OCI-LY1 (cell line): ENCODE data around the gene PARD3.

ENCODE experiments used
- CTCF ChIP-seq: fragments of 200-600 bp; sonication (generic), shearing (Covaris generic); IDR thresholded peaks from 2 replicates; pipeline ENCODE4 v1.5.1; 2017; ENCODE audit warnings: mild to moderate bottlenecking, antibody characterized with exemption, low read length, moderate library complexity, mixed read lengths
- EZH2 ChIP-seq: fragments of 200-600 bp; sonication (generic), shearing (Covaris generic); IDR thresholded peaks from 2 replicates; pipeline ENCODE4 v1.8.0; 2017; ENCODE audit warnings: borderline replicate concordance, mixed run types, mild to moderate bottlenecking, antibody characterized with exemption, low read length, moderate library complexity, mixed read lengths

DNA sequence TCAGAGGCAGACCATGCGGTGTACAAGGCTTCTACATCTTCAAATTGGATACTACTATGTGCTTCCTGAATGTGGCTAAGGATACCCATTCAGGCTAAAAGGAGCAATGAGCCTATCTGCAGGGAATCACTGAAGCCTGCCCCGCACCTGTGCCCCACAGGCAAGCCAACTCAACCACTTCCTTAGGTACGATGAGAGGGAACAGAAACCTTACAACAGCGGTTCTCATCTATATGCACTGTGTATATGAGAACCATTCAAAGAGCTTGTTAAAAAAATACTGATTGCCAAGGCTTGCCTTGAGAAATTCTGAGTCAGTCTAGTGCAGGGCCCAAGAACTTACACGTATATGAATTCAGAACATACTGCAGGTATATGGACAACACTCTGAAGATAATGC lies 679.6 kb downstream of the PARD3 start:
- TF ChIP-seq CTCF = no peak
- no peak for TF ChIP-seq EZH2
